Endothelial cell of hepatic sinusoid (primary cell): ENCODE measurements around the gene TADA1.

Experiments used
- in situ Hi-C: cut with HindIII; loops from 2 replicates; pipeline ENCODE4 v1.10.0; 2017; ENCODE audit warnings: low sequenced_read_pairs

Gene TADA1

GRCh38 chr1:166875734-166876539 is at the start of gene TADA1:
Gene TADA1, minus strand, starts transcription at chr1:166876264. Its CDS starts 31 bp downstream, at chr1:166876233.
- in situ Hi-C loops, result no loop called here

GRCh38 chr1:166924823-166925541 is 48.9 kb upstream of the TADA1 start:
- in situ Hi-C loops, result no loop called here

GRCh38 chr1:166920561-166921475 is 44.8 kb upstream of the TADA1 start:
- in situ Hi-C loops, result no loop called here

GRCh38 chr1:166918956-166919316 is 42.9 kb upstream of the TADA1 start:
- in situ Hi-C loops, result loop anchor here (10.0 kb wide), 1 partner anchor 146 kb away; no protein-coding TSS in a partner anchor

- in situ Hi-C loops, result loop anchor here (10.0 kb wide), 1 partner anchor 146 kb away; no protein-coding TSS in a partner anchor
Measured at GRCh38 chr1:166918088-166918955, 42.3 kb upstream of the TADA1 start.

GRCh38 chr1:166915941-166916340 is 39.9 kb upstream of the TADA1 start:
- in situ Hi-C loops, result loop anchor here (10.0 kb wide), 1 partner anchor 149 kb away; no protein-coding TSS in a partner anchor

GRCh38 chr1:166915042-166915441 is 39.0 kb upstream of the TADA1 start:
- in situ Hi-C loops, result loop anchor here (10.0 kb wide), 1 partner anchor 150 kb away; no protein-coding TSS in a partner anchor

- in situ Hi-C loops, result loop anchor here (10.0 kb wide), 1 partner anchor 151 kb away; no protein-coding TSS in a partner anchor
Measured at GRCh38 chr1:166914111-166914510, 38.0 kb upstream of the TADA1 start.

GRCh38 chr1:166911624-166912023 is 35.6 kb upstream of the TADA1 start:
- in situ Hi-C loops, result loop anchor here (10.0 kb wide), 1 partner anchor 153 kb away; no protein-coding TSS in a partner anchor

- in situ Hi-C loops, result loop anchor here (10.0 kb wide), 1 partner anchor 154 kb away; no protein-coding TSS in a partner anchor
Measured at GRCh38 chr1:166910396-166910994, 34.4 kb upstream of the TADA1 start.

GRCh38 chr1:166908942-166909341 is 32.9 kb upstream of the TADA1 start:
- in situ Hi-C loops, result no loop called here

- in situ Hi-C loops, result no loop called here
Measured at GRCh38 chr1:166907763-166908162, 31.7 kb upstream of the TADA1 start.

GRCh38 chr1:166907051-166907450 is 31.0 kb upstream of the TADA1 start:
- in situ Hi-C loops, result no loop called here

GRCh38 chr1:166906647-166907046 is 30.6 kb upstream of the TADA1 start:
- in situ Hi-C loops, result no loop called here

- in situ Hi-C loops, result no loop called here
Measured at GRCh38 chr1:166905900-166906299, 29.8 kb upstream of the TADA1 start.

GRCh38 chr1:166905136-166905535 is 29.1 kb upstream of the TADA1 start:
- in situ Hi-C loops, result no loop called here

- in situ Hi-C loops, result loop anchor here (5.0 kb wide), 1 partner anchor 81 kb away; no protein-coding TSS in a partner anchor
Measured at GRCh38 chr1:166903232-166903631, 27.2 kb upstream of the TADA1 start.

GRCh38 chr1:166902279-166902678 is 26.2 kb upstream of the TADA1 start:
- in situ Hi-C loops, result loop anchor here (5.0 kb wide), 1 partner anchor 80 kb away; no protein-coding TSS in a partner anchor

- in situ Hi-C loops, result loop anchor here (5.0 kb wide), 1 partner anchor 79 kb away; no protein-coding TSS in a partner anchor
Measured at GRCh38 chr1:166900987-166901386, 24.9 kb upstream of the TADA1 start.
